TTC549 (cell line): ENCODE results near the gene LEMD1.
"Not testable (repeated sequence)": the region's sequence is repeated elsewhere in the genome, so short reads cannot be mapped to it uniquely, and the experiment has no call there.

ENCODE experiments used
- FAIRE-seq: peaks from 2 replicates; lab custom pipeline; 2012; peaks lifted over from hg19 to GRCh38; lab: Jason Lieb, UNC

Gene LEMD1

DNA sequence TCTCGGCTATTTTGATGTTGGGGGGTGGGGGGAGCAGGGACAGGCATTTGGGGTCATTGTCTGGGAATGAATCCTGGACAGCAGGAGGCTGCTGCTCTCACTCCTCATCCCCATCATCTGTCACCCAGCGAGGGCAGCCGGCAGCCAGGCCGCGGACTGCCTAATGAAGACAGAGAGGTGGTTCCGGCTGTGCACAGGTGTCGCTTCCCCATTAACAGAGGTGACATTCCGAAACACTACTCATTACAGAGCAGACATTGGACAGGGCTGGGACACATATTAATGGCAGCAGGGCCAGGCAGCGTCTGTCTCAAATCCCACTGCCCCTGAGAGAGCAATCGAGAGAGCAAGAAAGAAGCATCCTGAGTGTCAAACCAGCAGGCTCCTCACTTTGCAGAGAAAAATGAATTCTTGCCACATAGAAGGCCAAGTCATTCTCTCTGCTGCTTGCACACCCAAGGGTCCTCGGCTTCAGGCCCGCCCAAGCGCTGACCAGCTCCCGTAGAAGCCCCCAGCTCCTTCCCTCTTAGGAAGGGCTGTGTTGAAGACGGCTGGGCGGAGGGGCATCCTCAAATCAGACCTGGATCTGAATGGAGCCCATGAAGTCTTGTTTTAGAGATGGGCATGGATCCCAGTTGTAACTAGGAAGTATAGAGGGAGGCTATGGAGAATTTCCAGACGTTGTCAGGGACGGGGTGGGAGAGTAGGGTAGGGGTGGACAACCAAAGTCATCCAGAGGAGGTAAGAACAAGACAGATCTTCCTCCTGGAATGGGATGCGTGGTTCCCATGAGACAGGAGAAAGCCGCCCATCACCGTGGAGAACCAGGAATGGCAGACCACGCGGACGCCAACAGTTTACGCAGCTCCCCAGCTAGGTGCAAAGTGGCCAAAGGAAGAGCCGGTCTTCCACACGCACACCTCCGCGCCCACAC, 8.2 kb upstream of the LEMD1 start:
- FAIRE-seq, result no peak

DNA sequence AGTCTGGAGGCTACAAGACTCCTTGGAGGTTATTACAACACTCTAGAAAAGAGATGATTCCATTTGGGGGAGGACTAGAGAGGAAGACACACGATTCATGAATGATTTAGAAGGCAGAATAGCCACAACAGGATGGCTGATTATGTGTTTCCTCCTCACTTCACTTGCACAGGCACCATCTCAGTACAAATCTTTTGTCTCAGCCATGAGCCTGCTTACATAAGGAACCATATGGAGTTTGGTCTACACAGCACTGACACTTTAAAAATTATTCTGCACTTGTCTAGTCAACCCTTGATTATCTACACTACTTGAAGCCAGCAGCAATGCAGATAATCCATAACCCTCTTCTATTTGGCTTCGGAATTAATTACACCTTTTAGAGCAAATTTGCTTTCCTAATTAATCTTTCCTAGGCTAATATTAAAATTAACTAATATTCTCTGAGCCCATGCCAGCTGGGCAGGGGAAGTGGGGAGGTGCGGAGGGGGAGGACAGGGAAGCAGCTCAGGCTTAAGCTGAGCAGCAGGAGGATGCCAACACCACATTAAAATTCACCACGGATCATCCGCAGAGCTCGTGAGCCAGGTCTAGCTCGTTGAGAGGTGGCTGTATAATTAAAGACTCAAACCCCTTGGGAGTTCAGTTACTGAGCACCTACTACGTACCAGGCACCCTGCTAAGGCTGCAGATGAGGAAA, 3.2 kb upstream of the LEMD1 start:
- no peak for FAIRE-seq

DNA sequence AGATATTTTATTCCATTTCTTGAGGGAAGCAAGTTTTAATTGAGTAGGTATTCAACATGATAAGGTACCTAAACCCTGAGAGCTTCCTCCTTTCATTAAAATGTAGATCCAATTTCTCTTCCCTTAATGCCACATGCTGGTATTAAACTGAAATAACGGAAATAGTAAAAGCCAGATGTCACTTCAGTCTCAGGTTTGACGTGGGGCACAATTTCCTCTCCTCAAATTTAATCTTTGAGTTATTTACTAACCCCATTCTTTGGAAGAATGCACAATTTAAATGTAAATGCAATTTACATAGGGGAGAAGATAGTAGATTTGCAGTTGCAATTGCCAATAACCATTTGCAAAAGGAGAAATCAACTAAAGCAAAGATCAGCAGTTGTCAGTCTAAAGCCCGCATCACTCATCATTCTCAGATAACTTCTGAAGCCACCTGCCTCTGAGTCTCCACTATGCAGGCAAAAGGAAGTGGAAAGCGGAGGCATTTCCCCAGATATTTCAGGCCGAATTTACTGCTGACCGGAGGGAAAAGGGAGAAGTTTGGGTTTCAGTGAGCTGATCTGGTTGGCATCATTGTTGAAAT, 2.1 kb upstream of the LEMD1 start:
- no peak for FAIRE-seq

DNA sequence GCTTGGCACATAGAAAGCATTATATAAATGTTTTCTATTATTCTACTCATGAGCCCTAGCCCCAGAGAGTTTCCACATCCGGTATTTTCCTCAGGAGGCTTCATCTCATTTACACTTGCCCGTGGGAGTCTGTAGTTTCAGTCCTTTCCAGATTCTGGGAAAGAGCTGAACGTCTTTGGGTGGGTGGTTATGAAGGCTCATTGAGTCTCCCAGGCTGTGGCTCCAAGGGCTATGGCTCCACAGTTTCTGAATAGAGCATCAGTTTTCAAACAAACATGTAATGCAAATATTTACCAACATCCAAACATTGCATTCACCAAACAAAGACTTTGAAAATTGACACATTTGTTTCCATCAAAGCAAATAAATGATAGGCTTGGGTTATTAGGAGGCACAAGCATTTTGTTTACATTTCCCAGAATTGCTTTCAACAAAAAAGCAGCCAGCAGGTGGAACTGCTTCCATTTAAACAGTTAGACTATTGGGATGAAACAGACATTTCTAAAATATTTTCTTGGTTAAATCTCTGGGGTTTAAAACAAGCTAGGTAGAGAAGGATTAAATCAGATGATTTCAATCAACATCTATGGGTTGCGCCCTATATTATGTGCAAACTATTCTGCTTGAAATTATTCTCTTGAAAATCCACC, 1.3 kb upstream of the LEMD1 start:
- peak; percentile 26 for FAIRE-seq

DNA sequence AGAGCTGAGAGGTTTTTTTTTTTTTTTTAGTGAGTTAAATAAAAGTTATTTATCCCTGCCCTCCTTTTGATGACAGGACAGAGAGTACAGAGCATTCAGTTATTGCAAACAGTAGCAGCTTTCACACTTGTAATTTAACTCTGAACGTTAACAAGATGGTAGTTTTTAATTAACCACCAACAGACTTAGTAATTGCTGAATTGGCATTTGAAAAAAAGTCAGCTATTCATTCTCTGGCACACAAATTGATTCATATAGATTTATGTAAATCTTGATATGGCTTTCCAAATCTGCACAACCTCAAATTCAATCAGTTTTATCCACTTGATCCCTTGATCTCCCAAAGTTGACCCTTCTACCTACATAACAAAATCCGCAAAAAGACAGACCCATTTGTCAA, 918 bp downstream of the LEMD1 start:
- FAIRE-seq, result no peak

DNA sequence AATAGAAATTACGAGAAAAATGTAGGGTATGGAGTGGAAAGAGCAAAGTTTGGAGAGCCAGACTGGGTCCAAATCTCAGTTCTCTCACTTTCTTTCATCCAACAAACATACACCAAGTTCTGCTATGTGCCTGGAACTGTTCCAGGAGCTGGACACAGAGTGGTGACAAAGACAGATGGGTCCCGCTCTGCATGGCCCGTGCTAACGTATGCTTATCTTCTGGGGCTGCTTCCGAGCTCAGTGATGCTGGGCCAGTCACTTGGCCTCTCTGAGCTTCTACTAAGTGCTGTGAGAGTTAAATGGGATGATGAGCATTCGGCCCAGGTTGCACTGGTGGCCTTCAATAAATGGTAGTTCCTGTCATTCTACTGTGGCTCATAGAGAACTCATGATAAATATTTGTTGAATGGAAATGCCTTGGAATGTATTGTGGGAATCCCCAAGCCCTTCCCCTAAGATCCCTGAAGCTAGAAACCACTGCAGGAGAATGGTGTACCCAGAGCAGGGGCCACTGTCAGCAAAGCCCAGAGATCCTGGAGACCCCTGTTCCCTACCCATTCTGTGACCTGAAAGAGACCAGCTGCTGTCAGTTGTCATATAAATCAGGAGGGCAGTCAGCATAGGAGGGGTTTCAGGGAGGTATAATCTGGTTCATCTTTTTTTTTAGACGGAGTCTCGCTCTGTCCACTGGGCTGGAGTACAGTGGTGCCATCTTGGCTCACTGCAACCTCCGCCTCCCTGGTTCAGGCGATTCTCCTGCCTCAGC, 3.8 kb downstream of the LEMD1 start:
- FAIRE-seq, result no peak

DNA sequence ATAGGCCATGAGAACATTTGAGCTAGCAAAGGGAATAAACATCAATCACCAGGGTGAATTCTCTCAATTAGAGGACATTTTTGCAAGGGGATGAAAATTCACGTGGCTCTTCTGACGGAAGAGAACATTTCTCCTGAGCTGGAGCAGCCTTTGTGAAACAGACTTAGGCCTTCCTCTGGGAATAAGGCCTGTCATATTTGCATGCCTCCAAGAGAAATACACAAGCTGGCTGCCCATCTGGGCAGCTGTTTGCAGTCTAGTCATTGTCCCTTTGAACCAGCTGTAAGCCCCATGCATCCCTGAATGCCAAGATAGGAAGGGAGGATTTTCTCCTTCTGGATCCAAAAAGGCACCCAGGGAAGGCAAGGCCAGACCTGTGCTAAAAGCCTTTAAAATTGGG, 5.5 kb downstream of the LEMD1 start:
- no peak for FAIRE-seq

DNA sequence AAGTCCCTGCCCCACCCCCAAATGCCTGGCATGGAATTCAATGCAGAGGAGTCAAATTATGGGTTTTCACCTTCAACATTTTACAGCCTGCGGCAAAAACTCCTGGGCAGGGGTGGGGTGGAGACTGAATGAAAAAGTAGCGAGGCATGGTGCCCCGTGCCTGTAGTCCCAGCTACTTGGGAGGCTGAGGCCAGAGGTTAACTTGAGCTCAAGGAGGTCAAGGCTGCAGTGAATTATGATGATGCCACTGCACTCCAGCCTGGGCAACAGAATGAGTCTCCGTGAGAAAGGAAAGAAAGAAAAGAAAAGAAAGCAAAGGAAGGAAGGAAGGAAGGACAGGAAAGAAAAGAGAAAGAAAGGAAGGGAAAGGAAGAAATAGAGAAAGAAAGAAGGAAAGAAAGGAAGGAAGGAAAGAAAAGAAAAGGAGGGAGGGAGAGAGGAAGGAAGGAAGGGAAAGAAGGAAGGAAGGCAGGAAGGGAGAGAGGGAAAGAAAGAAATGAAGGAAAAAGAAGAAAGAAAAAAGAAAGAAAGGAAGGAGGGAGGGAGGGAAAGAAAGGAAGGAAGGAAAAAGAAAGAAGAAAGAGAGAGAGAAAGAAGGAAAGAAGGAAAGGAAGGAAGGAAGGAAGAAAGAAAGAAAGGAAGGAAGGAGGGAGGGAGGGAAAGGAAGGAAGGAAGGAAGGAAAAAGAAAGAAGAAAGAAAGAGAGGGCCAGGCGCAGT, 11.1 kb downstream of the LEMD1 start:
- no peak for FAIRE-seq

DNA sequence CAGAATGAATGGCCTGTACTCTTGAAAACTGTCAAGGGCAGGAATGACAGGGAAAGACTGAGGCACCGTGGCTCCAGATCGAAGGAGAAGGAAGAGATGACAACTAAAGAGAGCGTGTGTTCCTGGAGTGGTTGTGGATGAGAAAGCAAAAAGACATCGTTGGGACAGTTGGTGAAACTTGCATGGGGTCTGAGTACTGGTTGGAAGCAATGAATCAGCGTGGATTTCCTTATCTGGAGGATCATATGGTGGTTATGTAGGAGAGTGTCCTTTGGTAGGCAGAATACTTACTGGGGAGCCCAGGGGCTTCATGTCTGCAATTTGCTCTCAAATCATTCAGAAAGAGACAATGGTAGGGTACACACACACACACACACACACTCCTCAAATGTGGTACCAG, 13.9 kb downstream of the LEMD1 start:
- FAIRE-seq, result no peak

DNA sequence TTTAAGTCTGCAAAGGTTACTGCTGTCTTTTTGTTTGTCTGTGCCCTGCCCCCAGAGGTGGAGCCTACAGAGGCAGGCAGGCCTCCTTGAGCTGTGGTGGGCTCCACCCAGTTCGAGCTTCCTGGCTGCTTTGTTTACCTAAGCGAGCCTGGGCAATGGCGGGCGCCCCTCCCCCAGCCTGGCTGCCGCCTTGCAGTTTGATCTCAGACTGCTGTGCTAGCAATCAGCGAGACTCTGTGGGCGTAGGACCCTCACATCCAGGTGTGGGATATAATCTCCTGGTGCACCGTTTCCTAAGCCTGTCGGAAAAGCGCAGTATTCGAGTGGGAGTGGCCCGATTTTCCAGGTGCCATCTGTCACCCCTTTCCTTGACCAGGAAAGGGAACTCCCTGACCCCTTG, 15.6 kb downstream of the LEMD1 start:
- not testable (repeated sequence) for FAIRE-seq

DNA sequence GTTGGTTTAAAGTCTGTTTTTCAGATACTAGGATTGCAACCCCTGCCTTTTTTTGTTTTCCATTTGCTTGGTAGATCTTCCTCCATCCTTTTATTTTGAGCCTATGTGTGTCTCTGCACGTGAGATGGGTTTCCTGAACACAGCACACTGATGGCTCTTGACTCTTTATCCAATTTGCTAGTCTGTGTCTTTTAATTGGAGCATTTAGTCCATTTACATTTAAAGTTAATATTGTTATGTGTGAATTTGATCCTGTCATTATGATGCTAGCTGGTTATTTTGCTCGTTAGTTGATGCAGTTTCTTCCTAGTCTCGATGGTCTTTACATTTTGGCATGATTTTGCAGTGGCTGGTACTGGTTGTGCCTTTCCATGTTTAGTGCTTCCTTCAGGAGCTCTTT, 17.4 kb downstream of the LEMD1 start:
- not testable (repeated sequence) for FAIRE-seq

DNA sequence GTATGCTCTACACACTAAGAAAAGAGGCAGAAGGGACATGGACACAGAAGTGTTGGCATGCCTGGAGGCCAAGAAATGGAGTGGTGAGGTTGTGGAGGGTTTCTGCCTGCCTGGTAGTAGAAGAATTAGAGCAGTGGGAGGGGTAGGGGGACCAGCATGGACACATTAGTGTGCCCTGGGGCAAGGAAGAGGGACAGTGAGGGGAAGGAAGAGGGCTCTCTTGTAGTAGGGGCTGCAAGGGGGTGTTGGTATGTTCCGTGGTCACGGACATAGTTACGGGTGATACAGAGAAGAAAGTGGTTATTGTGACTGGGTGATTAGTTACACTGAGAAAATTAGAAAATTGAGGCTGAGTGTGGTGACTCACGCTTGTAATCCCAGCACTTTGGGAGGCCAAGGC, 23.3 kb downstream of the LEMD1 start:
- no peak for FAIRE-seq

DNA sequence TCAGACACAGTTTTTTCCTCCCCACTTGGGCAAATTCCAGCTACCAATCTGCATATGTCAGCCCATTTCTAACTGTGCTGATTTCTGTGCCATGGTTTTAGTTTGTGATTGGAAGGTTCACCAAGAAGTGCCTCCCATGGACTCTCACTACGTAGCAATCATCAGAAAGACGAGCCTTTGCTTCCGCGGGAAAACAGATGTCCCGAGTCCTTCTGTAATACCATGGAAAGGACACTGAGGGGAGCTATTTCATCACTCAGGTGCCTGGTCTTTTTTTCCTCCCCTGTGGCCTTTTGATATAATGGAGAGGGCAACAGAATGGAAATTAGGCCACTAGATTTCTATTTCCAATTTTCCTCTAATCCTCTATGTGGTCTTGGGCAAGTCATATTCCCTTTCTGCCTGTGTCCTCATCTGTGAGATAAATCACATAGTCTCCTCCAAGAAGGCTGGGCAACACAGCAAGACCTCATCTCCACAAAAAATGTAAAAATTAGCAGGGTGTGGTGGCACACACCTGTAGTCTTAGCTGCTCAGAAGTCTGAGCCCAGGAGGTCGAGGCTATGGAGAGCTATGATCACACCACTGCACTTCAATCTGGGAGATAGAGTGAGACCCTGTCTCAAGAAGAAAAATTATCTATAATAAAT, 24.8 kb downstream of the LEMD1 start:
- FAIRE-seq, result peak; percentile 98

DNA sequence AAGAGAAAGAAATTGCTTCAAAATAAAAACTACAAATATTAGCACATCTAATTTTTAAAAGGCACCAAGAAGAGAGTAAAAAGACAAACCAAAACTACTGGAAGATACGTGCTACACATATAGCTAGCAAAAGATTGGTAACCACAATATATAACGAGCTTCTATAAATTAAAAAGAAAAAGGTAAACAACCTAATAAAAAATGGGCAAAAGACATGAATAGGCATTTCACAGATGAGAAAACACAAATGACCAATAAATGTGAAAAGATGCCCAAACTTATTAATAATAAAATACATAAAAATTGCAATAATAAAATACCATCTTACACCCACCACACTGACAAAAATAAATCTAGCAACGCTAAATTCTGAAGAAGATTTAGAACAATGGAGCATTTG, 26.2 kb downstream of the LEMD1 start:
- FAIRE-seq, result peak; percentile 60

DNA sequence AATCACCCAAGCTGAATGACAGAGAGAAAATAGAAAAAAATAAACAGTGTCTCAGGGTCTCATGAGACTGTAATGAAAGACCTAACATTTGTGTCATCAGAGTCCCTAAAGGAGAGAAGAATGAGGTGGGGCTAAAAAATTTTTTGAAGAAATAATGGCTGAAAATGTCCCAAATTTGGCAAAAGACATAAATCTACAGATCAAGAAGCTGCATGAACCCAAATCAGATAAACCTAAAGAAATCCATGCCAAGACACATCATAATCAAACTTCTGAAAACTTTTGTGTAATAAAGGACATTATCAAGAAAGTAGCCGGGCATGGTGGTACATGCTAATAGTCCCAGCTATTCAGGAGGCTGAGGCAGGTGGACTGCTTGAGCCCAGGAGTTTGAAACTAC, 29.2 kb downstream of the LEMD1 start:
- FAIRE-seq, result peak; percentile 42

DNA sequence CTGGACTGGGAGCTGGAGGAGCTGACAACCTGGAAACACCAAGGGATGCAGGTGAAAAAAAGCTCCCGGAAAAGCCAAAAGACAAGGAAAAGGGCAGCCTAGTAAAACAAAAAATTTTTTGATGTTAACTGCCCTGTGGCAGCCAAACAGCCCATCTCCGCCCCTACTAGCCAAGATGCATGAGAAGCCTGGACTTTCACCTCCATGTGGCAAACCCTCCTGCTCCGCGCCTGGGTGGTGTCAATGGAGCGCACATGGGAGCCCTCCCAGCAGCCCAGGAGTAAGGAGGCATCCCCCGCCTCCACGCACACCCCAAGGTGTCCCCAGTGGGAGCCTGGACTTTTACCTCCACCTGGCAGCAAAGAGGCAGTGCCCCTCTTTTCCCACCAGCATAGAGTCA, 30.5 kb downstream of the LEMD1 start:
- no peak for FAIRE-seq

DNA sequence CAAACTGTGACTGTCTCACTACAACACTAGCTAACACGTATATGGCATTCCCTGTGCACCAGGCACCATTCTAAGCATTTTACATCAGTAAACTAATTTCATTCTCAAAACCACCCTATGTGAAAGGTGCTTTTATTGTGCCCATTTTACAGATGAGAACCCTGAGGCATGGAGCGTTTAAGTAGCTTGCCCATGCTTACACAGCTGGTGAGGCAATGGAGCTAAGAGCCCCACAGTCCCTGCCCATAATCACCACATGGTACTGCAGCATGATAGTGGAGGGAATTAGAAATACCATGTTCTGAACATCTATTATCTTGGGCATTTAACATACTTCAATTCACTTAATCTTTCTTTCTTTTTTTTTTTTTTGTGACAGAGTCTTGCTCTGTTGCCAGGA, 34.0 kb downstream of the LEMD1 start:
- FAIRE-seq, result no peak

DNA sequence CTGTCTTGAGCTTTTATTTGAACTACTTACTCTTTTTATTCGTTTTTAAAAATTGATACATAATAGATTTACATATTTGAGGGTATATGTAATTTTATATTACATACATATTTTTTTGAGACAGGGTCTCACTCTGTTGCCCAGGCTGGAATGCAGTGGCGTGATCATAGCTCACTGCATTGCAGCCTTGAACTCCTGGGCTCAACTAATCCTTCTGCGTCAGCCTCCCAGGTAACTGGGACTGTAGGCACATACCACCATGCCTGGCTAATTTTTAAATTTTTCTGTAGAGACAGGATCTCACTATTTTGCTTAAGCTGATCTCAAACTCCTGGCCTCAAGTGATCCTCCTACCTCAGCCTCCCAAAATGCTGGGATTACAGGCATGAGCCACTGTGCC, 38.9 kb downstream of the LEMD1 start:
- FAIRE-seq, result not testable (repeated sequence)

DNA sequence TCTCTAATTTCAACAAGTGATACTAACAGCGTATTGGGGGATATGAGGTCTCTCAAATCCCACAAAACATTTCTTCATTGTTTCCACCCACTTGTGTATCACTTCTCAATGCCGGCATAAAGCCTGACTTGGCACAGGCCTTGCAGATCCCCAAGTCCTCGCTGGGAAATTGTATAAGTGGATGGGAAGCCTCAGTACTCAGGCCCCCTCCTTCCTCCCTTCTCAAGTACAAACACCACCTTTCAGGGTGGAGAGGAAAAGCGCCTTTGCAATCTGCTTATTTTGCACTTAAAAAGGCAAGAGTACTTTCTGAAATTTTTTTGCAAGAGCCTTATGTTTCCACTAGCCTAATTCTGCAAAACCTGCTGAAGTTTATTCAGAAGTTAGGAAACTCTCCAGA, 39.3 kb downstream of the LEMD1 start:
- no peak for FAIRE-seq

DNA sequence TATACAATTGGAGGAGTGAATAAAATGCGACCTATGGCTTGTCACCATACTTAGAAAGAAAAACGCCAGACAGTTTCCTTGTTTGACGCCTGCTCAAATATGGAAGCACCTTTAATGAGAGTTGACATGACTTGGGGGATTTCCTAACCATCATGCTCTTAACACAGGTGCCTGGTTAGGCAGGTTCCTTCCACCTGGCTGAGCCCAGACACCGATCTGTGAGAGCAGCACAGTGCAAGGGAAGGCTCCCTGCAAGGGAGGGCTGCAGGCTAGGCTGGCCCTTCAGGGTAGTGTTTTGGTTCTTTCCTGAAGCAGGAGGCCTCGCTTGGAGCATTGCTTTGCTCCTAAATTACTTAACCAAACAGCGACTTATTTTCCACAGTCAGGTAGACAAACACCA, 40.6 kb downstream of the LEMD1 start:
- FAIRE-seq, result no peak

DNA sequence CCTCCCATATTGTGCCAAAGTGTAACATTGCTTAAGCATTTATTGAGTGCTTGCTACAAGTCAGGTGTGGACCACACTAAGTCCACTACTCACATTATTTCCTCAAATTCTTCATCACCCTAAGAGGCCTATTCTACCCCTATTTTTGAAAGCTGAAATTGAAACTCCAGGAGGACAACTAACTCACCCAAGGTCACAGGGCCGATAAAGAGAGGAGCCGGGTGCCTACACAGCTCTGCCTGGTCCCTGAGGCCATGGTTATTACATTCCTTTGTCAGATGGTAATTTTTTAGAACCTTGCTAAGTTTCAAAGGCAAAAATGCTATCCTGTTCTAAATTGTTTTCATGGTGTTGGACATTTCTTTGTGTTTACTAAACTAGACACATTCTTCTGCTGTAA, 41.0 kb downstream of the LEMD1 start:
- FAIRE-seq, result no peak
